Measurements from ENCODE around the gene MUC6. TPM values are rescaled to one million over a fixed set of nuclear protein-coding genes. Genes with fewer than 3 reads are reported as not detected.
"Not testable (repeated sequence)": the region's sequence is repeated elsewhere in the genome, so short reads cannot be mapped to it uniquely, and the experiment has no call there.

MUC6 gene
- total RNA-seq, 1 donor from 2014 or later: not detected

- H3K36me3 Mint-ChIP-seq (ENCODE audit: low read depth): peaks cover 13% of the 10 kb centered on the region
- H3K27me3 Mint-ChIP-seq (ENCODE audit: low read depth): no peaks in the 10 kb centered on the region
- H3K9me3 Mint-ChIP-seq (ENCODE audit: low read depth): peaks cover 2% of the 10 kb centered on the region
- no peak overlapping the region for H3K4me3 Mint-ChIP-seq (ENCODE audit: unreplicated experiment)
- no peak for TF ChIP-seq CTCF (IDR thresholded peaks at IDR 0.05)
- DNase-seq (ENCODE audit: low spot score): no peak
- no peaks in the 10 kb centered on the region for H3K4me1 Mint-ChIP-seq (ENCODE audit: low read depth)
- H3K27ac Mint-ChIP-seq (ENCODE audit: unreplicated experiment): no peak overlapping the region
Measured at GRCh38 chr11:1019321-1019910, 17.1 kb downstream of the MUC6 start.

- no peak for TF ChIP-seq CTCF (IDR thresholded peaks at IDR 0.05)
- no peak for DNase-seq (ENCODE audit: low spot score)
- Mint-ChIP-seq H3K9me3 (ENCODE audit: low read depth) (peaks cover 2% of the 10 kb centered on the region), H3K27ac (ENCODE audit: unreplicated experiment) (no peak overlapping the region), H3K36me3 (ENCODE audit: low read depth) (peaks cover 13% of the 10 kb centered on the region), H3K4me3 (ENCODE audit: unreplicated experiment) (no peak overlapping the region), H3K4me1 (ENCODE audit: low read depth) (no peaks in the 10 kb centered on the region), H3K27me3 (ENCODE audit: low read depth) (no peaks in the 10 kb centered on the region)
Measured at GRCh38 chr11:1018091-1018490, 18.4 kb downstream of the MUC6 start.

GRCh38 chr11:1017269-1018005, 19.1 kb downstream of the MUC6 start:
- H3K27me3 Mint-ChIP-seq (ENCODE audit: low read depth): no peaks in the 10 kb centered on the region
- no peak for DNase-seq (ENCODE audit: low spot score)
- H3K4me3 Mint-ChIP-seq (ENCODE audit: unreplicated experiment): no peak overlapping the region
- no peak overlapping the region for H3K27ac Mint-ChIP-seq (ENCODE audit: unreplicated experiment)
- peaks cover 2% of the 10 kb centered on the region for H3K9me3 Mint-ChIP-seq (ENCODE audit: low read depth)
- H3K36me3 Mint-ChIP-seq (ENCODE audit: low read depth): peaks cover 13% of the 10 kb centered on the region
- H3K4me1 Mint-ChIP-seq (ENCODE audit: low read depth): no peaks in the 10 kb centered on the region
- no peak for TF ChIP-seq CTCF (IDR thresholded peaks at IDR 0.05)

- not testable (repeated sequence) for H3K9me3 Mint-ChIP-seq (ENCODE audit: low read depth); DNase-seq (ENCODE audit: low spot score); H3K4me3 Mint-ChIP-seq (ENCODE audit: unreplicated experiment); H3K4me1 Mint-ChIP-seq (ENCODE audit: low read depth); H3K27ac Mint-ChIP-seq (ENCODE audit: unreplicated experiment); H3K27me3 Mint-ChIP-seq (ENCODE audit: low read depth)
- peaks cover 15% of the 10 kb centered on the region for H3K36me3 Mint-ChIP-seq (ENCODE audit: low read depth)
Measured at GRCh38 chr11:1016610-1017126, 19.9 kb downstream of the MUC6 start.

GRCh38 chr11:1015826-1016545, 20.5 kb downstream of the MUC6 start:
- Mint-ChIP-seq H3K9me3 (ENCODE audit: low read depth) (peaks cover 2% of the 10 kb centered on the region), H3K27me3 (ENCODE audit: low read depth) (no peaks in the 10 kb centered on the region), H3K27ac (ENCODE audit: unreplicated experiment) (no peak overlapping the region)

More at GRCh38 chr11:1015826-1016545, 20.5 kb downstream of the MUC6 start:
- H3K4me1 Mint-ChIP-seq (ENCODE audit: low read depth): no peaks in the 10 kb centered on the region
- no peak for DNase-seq (ENCODE audit: low spot score)
- H3K36me3 Mint-ChIP-seq (ENCODE audit: low read depth): peaks cover 16% of the 10 kb centered on the region
- no peak overlapping the region for H3K4me3 Mint-ChIP-seq (ENCODE audit: unreplicated experiment)
- no peak for TF ChIP-seq CTCF (IDR thresholded peaks at IDR 0.05)

Measured in chondrocyte (in vitro differentiated cells).